Adipocyte (in vitro differentiated cells): ENCODE results near the gene CLIP3.
A peak's percentile ranks its signal among the peaks of the same experiment; 100 is the strongest.

Experiments used
- DNase-seq: peaks from one replicate; pipeline ENCODE4 v3.0.0-alpha.2; 2015; ENCODE audit warnings: low read depth
- H3K27me3 ChIP-seq: replicated peaks from 2 replicates; pipeline ENCODE4 v1.7.0; 2013; ENCODE audit warnings: mild to moderate bottlenecking, low read length, moderate library complexity; ENCODE audit not compliant: control insufficient read depth, insufficient read depth
- H3K36me3 ChIP-seq: 2 replicates; pipeline ENCODE4 v1.7.0; 2013; ENCODE audit warnings: low read length, mild to moderate bottlenecking, moderate library complexity; ENCODE audit not compliant: control insufficient read depth, insufficient read depth, severe bottlenecking
- H3K4me1 ChIP-seq: 2 replicates; pipeline ENCODE4 v1.7.0; 2013; ENCODE audit warnings: mild to moderate bottlenecking, low read length, moderate library complexity; ENCODE audit not compliant: control insufficient read depth, insufficient read depth
- H3K4me3 ChIP-seq: 2 replicates; pipeline ENCODE4 v1.7.0; 2013; ENCODE audit warnings: mild to moderate bottlenecking, low read length, moderate library complexity
- H3K9ac ChIP-seq: 2 replicates; pipeline ENCODE4 v1.7.0; 2013; ENCODE audit warnings: mild to moderate bottlenecking, low read length, moderate library complexity
- H3K9me3 ChIP-seq: 2 replicates; pipeline ENCODE4 v1.7.0; 2013; ENCODE audit warnings: mild to moderate bottlenecking, low read length, moderate library complexity; ENCODE audit not compliant: control insufficient read depth

Gene CLIP3

DNA sequence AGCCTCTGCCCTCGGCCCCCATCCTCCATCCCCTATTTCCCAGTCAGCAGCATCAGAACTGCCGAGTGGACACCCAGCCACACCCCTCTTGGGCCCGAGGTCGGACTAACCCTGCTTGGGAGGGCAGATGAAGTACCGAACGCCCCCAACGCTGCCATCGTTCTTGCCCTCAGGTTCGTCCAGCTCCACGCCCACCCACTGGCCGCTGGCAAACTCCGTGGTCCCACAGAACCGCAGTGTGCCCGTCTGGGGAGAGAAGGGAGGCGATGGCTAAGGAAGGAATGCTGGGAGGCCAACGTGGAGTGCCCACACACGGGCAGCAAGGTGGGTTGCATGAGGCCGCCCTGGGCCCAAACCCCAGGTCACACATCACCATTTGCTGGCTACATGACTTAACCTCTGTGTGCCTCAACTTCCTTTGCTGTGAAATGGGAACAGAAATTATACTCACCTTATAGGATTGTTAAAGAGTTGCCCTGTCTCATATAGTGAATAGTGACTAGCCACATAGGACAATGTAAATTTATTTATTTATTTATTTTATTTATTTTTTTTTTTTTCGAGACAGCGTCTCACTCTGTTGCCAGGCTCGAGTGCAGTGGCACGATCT lies 13.5 kb downstream of the CLIP3 start:
- Histone ChIP-seq H3K36me3 (peaks cover 74% of the 10 kb centered on the region), H3K9me3 (no peaks in the 10 kb centered on the region), H3K9ac (no peak overlapping the region), H3K27me3 (no peaks in the 10 kb centered on the region), H3K4me3 (no peak overlapping the region), H3K4me1 (no peaks in the 10 kb centered on the region)
- DNase-seq = no peak

DNA sequence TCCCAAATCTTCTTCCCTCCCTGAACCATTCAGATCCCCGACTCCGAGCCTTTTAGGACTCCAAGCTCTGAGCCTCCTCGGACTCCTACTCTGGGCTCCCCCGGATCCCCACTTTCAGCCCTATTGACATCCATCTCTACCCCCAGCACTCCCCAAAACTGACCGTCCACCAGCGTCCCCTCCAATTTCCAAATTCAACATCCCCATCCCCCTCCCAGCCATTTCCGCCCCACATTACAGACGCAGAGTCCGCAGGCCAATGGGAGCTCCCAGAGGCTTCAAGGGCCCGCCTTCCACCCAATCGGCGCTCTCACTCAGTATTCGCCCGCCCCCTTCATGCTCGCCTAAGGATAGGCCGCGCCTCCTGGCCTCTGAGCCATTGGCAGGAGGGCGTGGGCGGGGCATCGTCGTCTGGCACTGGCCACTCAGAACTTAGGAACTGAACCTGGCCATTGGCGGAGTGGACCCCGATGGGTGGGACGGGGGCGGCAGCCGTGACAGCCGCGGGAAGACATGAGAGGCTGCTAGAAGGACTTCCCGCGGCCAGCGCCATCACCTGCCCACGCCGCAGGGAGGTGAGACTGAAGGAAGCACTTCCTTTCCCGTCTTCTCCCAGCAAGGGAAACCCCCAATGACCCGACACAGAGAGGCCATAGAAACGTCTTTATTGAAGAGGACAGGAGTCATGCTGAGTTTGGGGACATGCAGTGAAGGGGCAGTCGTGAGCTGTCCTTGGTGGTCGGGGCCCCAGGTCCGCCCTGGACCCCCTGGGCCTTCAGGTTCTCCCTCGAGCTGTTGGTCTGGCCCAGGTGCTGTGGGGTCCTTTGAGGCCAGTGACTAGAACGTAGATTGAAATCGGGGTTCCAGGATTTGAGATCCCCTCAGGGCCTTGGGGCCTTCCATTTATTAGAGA lies 18.4 kb downstream of the CLIP3 start, which contains the start of gene ALKBH6:
Gene ALKBH6 (minus strand): TSS at position 202 of the 913 bp plus-strand sequence. CDS start 816 bp downstream, outside the sequence.
- Histone ChIP-seq H3K36me3 (peaks cover 39% of the 10 kb centered on the region), H3K4me3 (peak within 1 kb of the TSS; percentile 90), H3K9me3 (no peaks in the 10 kb centered on the region), H3K4me1 (peaks cover 13% of the 10 kb centered on the region), H3K27me3 (no peaks in the 10 kb centered on the region), H3K9ac (peak within 1 kb of the TSS; percentile 90)
- peak; percentile 100 for DNase-seq

- H3K4me1 ChIP-seq = peaks cover 17% of the 10 kb centered on the region
- peak; percentile 4 for DNase-seq
- peak overlapping the region; percentile 90 for H3K4me3 ChIP-seq
- H3K27me3 ChIP-seq = no peaks in the 10 kb centered on the region
- peak overlapping the region; percentile 90 for H3K9ac ChIP-seq
- H3K9me3 ChIP-seq = no peaks in the 10 kb centered on the region
- H3K36me3 ChIP-seq = peaks cover 31% of the 10 kb centered on the region
Observed at GRCh38 chr19:36013280-36014011, 19.2 kb downstream of the CLIP3 start.

GRCh38 chr19:36010402-36010801 lies 22.3 kb downstream of the CLIP3 start:
- no peak overlapping the region for H3K9ac ChIP-seq

GRCh38 chr19:36009633-36010379 lies 22.9 kb downstream of the CLIP3 start:
- Histone ChIP-seq H3K4me1 (peaks cover 17% of the 10 kb centered on the region), H3K27me3 (no peaks in the 10 kb centered on the region), H3K4me3 (peak overlapping the region; percentile 76), H3K9me3 (no peaks in the 10 kb centered on the region), H3K36me3 (no peaks in the 10 kb centered on the region), H3K9ac (peak overlapping the region; percentile 86)
- no peak for DNase-seq

More at GRCh38 chr19:36010402-36010801, 22.3 kb downstream of the CLIP3 start:
- DNase-seq = no peak
- no peaks in the 10 kb centered on the region for H3K27me3 ChIP-seq
- peaks cover 2% of the 10 kb centered on the region for H3K36me3 ChIP-seq
- no peaks in the 10 kb centered on the region for H3K9me3 ChIP-seq
- no peak overlapping the region for H3K4me3 ChIP-seq
- H3K4me1 ChIP-seq = peaks cover 17% of the 10 kb centered on the region

GRCh38 chr19:36009220-36009619 lies 23.5 kb downstream of the CLIP3 start:
- peak; percentile 83 for DNase-seq
- peaks cover 17% of the 10 kb centered on the region for H3K4me1 ChIP-seq
- no peaks in the 10 kb centered on the region for H3K36me3 ChIP-seq
- H3K9ac ChIP-seq = peak overlapping the region; percentile 86
- no peaks in the 10 kb centered on the region for H3K9me3 ChIP-seq
- no peaks in the 10 kb centered on the region for H3K27me3 ChIP-seq
- H3K4me3 ChIP-seq = peak overlapping the region; percentile 76

DNA sequence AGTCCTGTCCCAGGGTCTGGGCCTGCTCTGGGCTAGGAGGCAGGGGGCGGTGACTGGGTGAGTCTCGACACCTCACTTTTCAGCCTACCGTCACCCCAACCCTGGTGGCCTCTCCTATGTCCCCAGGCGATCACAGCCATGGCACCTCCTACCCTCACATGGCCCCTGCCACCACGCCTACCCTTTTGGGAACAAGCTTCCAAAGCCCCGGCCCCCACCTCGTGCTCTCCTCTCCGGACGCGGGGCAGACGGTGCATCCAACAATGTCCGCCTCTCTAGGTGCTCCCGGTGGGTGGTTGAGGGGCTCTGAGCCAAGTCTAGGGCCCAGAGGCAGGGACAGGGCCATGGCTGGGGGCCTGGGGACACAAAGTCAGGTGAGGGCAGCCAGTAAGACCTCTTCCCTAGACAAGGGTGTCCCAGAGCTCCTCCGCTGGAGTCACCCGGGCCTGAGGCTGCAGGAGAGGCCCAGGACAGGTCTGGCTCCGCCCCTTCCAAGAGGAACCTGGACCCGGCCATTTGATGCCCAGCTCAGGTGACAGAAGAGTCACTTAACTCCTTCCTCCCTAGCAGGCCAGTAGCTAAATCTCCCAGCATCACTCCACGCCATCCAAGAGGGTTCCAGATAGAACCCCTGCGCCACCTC lies 24.2 kb downstream of the CLIP3 start, which contains the start of gene SYNE4:
Gene SYNE4 (minus strand): TSS at position 478 of the 643 bp plus-strand sequence. CDS start 132 bp downstream, at position 346.
- Histone ChIP-seq H3K9me3 (no peaks in the 10 kb centered on the region), H3K36me3 (no peaks in the 10 kb centered on the region), H3K9ac (peak within 1 kb of the TSS; percentile 86), H3K4me1 (peaks cover 15% of the 10 kb centered on the region), H3K27me3 (no peaks in the 10 kb centered on the region), H3K4me3 (peak within 1 kb of the TSS; percentile 76)
- DNase-seq = no peak

GRCh38 chr19:36006955-36007354 lies 25.7 kb downstream of the CLIP3 start:
- Histone ChIP-seq H3K36me3 (peaks cover 4% of the 10 kb centered on the region), H3K27me3 (no peaks in the 10 kb centered on the region), H3K9me3 (no peaks in the 10 kb centered on the region), H3K9ac (no peak overlapping the region), H3K4me3 (no peak overlapping the region), H3K4me1 (peaks cover 8% of the 10 kb centered on the region)
- no peak for DNase-seq

DNA sequence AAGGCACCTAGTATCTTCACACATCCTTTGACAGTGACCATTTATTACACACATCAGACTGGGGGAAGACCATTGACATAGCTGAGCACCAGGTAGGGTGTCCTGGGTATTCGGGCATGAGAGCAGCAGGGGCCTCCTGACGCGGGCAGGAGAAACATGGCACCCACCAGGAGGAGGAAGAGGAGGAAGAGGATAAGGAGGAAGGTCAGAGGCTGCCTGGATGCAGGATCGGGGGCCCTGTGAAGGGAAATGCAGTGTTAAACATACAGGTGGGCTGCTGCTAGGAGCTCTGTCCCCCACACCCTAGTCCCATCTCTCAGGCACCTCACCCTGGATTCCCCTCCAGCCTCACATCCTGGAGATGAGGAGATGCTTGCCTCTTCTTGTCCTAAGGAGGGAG lies 29.4 kb downstream of the CLIP3 start:
- no peak overlapping the region for H3K4me3 ChIP-seq

GRCh38 chr19:36001605-36002004 lies 31.1 kb downstream of the CLIP3 start:
- Histone ChIP-seq H3K27me3 (no peaks in the 10 kb centered on the region), H3K4me3 (no peak overlapping the region), H3K9me3 (no peaks in the 10 kb centered on the region), H3K4me1 (peaks cover 16% of the 10 kb centered on the region), H3K36me3 (peaks cover 9% of the 10 kb centered on the region), H3K9ac (no peak overlapping the region)
- no peak for DNase-seq

More for the DNA sequence above, 29.4 kb downstream of the CLIP3 start:
- Histone ChIP-seq H3K27me3 (no peaks in the 10 kb centered on the region), H3K4me1 (peaks cover 14% of the 10 kb centered on the region), H3K36me3 (peaks cover 6% of the 10 kb centered on the region), H3K9ac (no peak overlapping the region), H3K9me3 (no peaks in the 10 kb centered on the region)
- DNase-seq = no peak
